GM18499 (cell line): ENCODE results near the gene HAPSTR1.
"Not testable (repeated sequence)": the region's sequence is repeated elsewhere in the genome, so short reads cannot be mapped to it uniquely, and the experiment has no call there.

ENCODE experiments used
- ATAC-seq: cut with Tn5 transposase; IDR thresholded peaks from one replicate; pipeline ENCODE4 v1.9.1; 2021; ENCODE audit warnings: moderate number of reproducible peaks; ENCODE audit not compliant: insufficient read depth, unreplicated experiment

HAPSTR1 gene

GRCh38 chr16:9070254-9070653, 21.2 kb upstream of the HAPSTR1 start:
- ATAC-seq, result no peak

GRCh38 chr16:9071377-9071776, 20.1 kb upstream of the HAPSTR1 start:
- ATAC-seq, result no peak

GRCh38 chr16:9072806-9073341, 18.6 kb upstream of the HAPSTR1 start:
- ATAC-seq, result no peak

- ATAC-seq, result no peak
These were observed 16.0 kb upstream of the HAPSTR1 start for GRCh38 chr16:9075299-9076071.

GRCh38 chr16:9077091-9077809, 14.2 kb upstream of the HAPSTR1 start:
- ATAC-seq, result no peak

- not testable (repeated sequence) for ATAC-seq
These were observed 12.7 kb upstream of the HAPSTR1 start for GRCh38 chr16:9078467-9079429.

DNA sequence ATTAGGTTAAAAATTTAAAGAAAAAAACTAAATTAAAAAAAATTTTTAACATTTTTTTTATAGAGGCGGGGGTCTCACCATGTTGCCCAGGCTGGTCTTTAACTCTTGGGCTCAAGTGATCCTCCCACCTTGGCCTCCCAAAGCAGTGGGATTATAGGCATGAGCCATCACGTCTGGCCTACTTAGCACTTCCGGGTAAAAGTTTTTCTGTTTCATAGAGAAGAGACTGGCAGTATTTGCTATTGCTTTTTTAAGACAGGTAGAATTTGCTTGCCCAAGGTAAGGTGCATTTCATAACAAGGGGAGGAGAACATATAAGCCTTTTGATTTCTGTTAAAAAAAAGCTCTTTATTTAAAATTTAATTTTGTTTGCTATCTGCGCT, 12.0 kb upstream of the HAPSTR1 start:
- no peak for ATAC-seq

GRCh38 chr16:9081158-9081557, 10.3 kb upstream of the HAPSTR1 start:
- no peak for ATAC-seq

DNA sequence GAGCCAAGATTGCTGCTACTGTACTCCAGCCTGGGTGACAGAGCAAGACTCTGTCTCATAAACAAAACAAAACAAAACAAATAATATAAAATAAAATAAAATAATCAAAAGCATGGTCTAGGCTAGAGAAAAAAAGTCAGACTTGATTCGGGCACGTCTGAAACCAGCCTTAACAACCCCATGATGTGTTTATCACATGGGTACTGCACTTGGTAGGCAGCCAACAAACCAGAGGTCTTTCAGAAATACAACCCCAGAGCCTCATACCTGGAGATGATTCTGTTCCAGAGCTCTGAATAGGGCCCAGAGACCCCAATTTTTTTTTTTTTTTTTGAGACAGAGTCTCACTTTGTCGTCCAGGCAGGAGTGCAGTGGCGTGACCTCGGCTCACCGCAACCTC, 9.6 kb upstream of the HAPSTR1 start:
- ATAC-seq, result no peak

- no peak for ATAC-seq
These were observed 9.0 kb upstream of the HAPSTR1 start for GRCh38 chr16:9082422-9082821.

- ATAC-seq, result not testable (repeated sequence)
These were observed 3.7 kb upstream of the HAPSTR1 start for GRCh38 chr16:9087733-9088132.

DNA sequence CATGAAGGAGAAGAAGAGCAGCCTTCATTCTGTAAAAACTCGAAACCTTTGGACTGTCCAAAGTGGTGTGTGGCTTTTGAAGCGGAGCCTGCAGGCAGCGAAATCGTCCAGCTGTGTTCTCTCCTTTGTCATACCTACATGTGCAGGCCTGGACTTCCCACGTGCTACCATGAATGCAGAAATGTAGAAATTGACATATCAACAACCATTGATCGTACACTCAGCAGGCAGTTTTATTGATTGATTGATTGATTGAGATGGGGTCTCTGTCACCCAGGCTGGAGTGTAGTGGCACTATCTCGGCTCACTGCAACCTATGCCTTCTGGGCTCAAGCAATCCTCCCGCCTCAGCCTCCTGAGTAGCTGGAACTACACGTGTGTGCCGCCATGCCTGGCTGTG, 2.6 kb upstream of the HAPSTR1 start:
- no peak for ATAC-seq

DNA sequence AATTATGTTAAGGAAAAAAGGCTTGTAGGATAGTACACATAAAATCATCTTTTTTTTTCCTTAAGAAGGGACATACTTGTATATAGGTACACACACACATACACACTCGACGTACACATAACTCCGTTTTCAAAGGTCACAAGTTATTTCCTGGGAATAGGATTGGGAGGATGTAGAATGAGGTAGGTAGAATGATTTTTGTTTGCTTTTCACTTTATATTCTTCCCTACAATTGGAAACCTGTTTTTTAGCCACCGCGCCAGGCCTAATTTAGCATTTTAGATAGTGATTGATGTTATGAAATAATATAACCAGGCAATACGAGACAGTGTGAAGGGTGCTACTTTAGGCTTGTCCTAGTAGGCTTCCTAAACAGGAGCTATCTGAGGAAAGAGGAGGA, 1.8 kb upstream of the HAPSTR1 start:
- ATAC-seq, result no peak

GRCh38 chr16:9090101-9090959, 1.1 kb upstream of the HAPSTR1 start:
- no peak for ATAC-seq

DNA sequence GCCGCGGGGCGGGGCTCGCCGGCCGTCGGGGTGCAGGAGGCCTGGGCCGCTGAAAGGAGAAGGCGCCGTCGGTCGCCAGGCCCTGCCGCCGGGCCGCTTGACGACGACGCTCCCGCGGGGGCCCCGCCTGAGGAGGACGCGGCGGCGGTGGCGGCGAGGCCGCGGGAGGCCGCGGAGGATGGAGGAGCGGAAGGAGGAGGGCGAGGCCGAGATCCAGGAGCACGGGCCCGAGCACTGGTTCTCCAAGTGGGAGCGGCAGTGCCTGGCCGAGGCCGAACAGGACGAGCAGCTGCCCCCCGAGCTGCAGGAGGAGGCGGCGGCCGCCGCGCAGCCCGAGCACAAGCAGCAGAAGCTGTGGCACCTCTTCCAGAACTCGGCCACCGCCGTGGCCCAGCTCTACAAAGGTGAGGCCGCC, 430 bp downstream of the HAPSTR1 start:
- peak; percentile 8 for ATAC-seq

DNA sequence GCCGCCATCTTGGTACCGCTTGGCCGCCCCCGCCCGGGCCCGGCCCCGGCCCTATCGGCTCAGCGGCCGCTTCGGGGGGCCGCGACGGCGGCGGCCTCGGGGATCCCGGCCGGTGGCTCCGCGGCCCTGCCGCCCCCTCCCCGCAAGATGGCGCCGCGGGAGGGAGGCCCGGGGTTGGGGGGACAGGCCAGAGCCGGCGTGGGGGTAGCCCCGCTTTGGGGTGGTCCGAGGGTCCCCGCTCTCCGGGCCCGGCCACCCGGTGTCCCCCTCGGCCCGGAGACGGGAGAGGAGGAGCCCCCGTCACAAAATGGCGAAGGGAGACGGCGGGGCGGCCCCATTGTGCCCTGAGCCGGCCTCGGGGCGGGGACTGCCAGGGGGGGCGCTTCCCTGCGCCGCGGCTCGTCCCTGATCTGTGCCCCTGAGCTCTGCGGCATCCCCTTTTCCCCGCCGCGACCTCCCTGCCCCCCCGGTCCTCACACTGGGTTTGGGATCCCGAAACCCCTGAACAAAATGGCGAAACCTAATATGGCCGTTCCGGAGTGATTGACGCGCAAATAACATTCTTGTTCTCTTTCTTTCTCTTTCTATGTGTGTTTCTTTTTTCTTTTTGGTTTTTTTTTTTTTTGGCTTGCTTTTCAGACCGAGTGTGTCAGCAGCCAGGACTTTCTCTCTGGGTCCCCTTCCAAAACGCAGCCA, 986 bp downstream of the HAPSTR1 start:
- no peak for ATAC-seq

GRCh38 chr16:9092978-9093344, 1.5 kb downstream of the HAPSTR1 start:
- no peak for ATAC-seq

DNA sequence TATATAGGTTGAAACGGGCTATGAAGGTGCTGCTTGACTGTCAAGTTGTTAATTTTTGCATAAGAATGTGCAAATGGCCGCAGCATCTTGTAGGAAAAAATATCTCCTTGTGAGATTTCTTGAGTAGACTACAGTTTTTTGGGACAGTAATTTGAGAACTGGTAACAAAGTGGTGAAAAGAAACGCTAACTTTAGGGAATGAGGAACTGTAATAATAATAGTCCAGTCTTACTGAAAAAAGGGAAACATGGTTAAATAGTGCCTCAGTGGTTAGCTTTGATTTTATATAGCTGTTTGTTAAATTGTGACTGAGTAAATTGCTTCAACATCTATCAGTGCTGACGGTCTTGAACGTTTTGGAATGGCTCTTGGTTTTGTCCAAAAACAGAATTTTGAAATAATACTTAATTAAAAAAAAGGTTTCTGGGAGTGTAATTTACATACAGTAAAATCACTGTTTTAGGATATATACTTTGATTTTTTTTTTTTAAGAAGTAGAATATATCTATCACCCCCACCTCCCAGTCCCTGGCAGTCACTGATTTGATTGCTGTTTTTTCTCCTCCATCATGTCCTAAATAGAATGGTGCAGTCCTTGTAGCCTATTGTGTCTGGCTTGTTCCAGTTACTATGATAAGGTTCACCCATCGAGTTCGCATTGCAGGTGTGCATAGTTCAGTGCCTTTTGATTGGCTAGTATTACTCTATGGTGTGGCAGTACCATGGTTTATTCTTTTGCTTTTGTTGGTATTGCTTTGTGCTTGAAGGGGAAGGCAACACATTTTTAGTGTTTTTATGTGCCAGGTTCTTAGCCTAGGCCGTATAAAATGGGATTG, 2.8 kb downstream of the HAPSTR1 start:
- ATAC-seq, result no peak
